Skeletal muscle tissue (tissue), 4 donors: Measurements from ENCODE around the gene MDM4. TPM values are rescaled to one million over a fixed set of nuclear protein-coding genes. Genes with fewer than 3 reads are reported as not detected.
"Not testable (repeated sequence)": the region's sequence is repeated elsewhere in the genome, so short reads cannot be mapped to it uniquely, and the experiment has no call there.

Experiments
- H3K27ac ChIP-seq: one replicate; pipeline ENCODE4 v1.7.0; 2013; ENCODE audit warnings: mild to moderate bottlenecking, low read depth, low read length, inconsistent platforms
- H3K27me3 ChIP-seq, 3 donors: one replicate each; pipeline ENCODE4 v1.7.0; 2013; ENCODE audit warnings: low read length in 3 of 3; ENCODE audit not compliant: control insufficient read depth in 3 of 3, insufficient read depth in 3 of 3
- H3K36me3 ChIP-seq, 3 donors: one replicate each; pipeline ENCODE4 v1.7.0; 2013; ENCODE audit warnings: low read length in 3 of 3; ENCODE audit not compliant: control insufficient read depth in 3 of 3, insufficient read depth in 3 of 3
- H3K4me1 ChIP-seq, 3 donors: one replicate each; pipeline ENCODE4 v1.7.0; 2013; ENCODE audit warnings: low read length in 3 of 3, mild to moderate bottlenecking in 3 of 3; ENCODE audit not compliant: control insufficient read depth in 3 of 3, insufficient read depth in 3 of 3
- H3K4me3 ChIP-seq, 3 donors: one replicate each; pipeline ENCODE4 v1.7.0; 2013; ENCODE audit warnings: low read length in 3 of 3
- H3K9ac ChIP-seq, 3 donors: one replicate each; pipeline ENCODE4 v1.7.0; 2013; ENCODE audit warnings: low read length in 3 of 3, mild to moderate bottlenecking in 3 of 3, moderate library complexity in 2 of 3, low read depth in 1 of 3
- H3K9me3 ChIP-seq, 3 donors: one replicate each; pipeline ENCODE4 v1.7.0; 2013; ENCODE audit warnings: low read length in 3 of 3; ENCODE audit not compliant: control insufficient read depth in 3 of 3
- total RNA-seq: library from RNA; depleted of rRNA; stranded (reverse); fragments of >200 nt; gene quantifications from one replicate; pipeline ENCODE4 v1.2.3, GENCODE V29; 2014
- donor health status: Osteomylitis.

MDM4 gene
- total RNA-seq, 1 donor from 2014 or later: 56.9 TPM

- peak overlapping the region in 1 of 3 donors; percentile 54 for H3K9ac ChIP-seq
- peaks cover 60 to 65% (median 63%) of the 10 kb centered on the region in 3 donors for H3K4me1 ChIP-seq
- H3K36me3 ChIP-seq: no peaks in the 10 kb centered on the region
- peak overlapping the region in 2 of 3 donors; percentile 4 to 29 for H3K4me3 ChIP-seq
- no peaks in the 10 kb centered on the region for H3K27me3 ChIP-seq
- H3K9me3 ChIP-seq: no peaks in the 10 kb centered on the region
- peak overlapping the region; percentile 38 for H3K27ac ChIP-seq
These were observed 40.4 kb upstream of the MDM4 start for GRCh38 chr1:204475656-204476432.

- Histone ChIP-seq H3K9ac (no peak overlapping the region), H3K4me1 (peaks cover 67 to 71% (median 69%) of the 10 kb centered on the region in 3 donors), H3K27ac (no peak overlapping the region)
These were observed 39.6 kb upstream of the MDM4 start for GRCh38 chr1:204476563-204476962.

GRCh38 chr1:204477036-204477740, 39.0 kb upstream of the MDM4 start:
- Histone ChIP-seq H3K36me3 (no peaks in the 10 kb centered on the region), H3K4me3 (peak overlapping the region in 1 of 3 donors; percentile 35), H3K27me3 (no peaks in the 10 kb centered on the region), H3K27ac (no peak overlapping the region), H3K4me1 (peaks cover 73 to 78% (median 75%) of the 10 kb centered on the region in 3 donors), H3K9me3 (no peaks in the 10 kb centered on the region), H3K9ac (peak overlapping the region in 2 of 3 donors; percentile 3 to 16)

More at GRCh38 chr1:204476563-204476962, 39.6 kb upstream of the MDM4 start:
- Histone ChIP-seq H3K27me3 (no peaks in the 10 kb centered on the region), H3K36me3 (no peaks in the 10 kb centered on the region), H3K9me3 (no peaks in the 10 kb centered on the region), H3K4me3 (no peak overlapping the region)

- H3K36me3 ChIP-seq: no peaks in the 10 kb centered on the region
- H3K27ac ChIP-seq: no peak overlapping the region
- H3K4me1 ChIP-seq: peaks cover 82 to 87% (median 83%) of the 10 kb centered on the region in 3 donors
- peak overlapping the region in 1 of 3 donors; percentile 10 for H3K9ac ChIP-seq
- no peaks in the 10 kb centered on the region for H3K27me3 ChIP-seq
- peak overlapping the region in 1 of 3 donors; percentile 20 for H3K4me3 ChIP-seq
- no peaks in the 10 kb centered on the region for H3K9me3 ChIP-seq
These were observed 37.9 kb upstream of the MDM4 start for GRCh38 chr1:204478172-204478899.

- H3K27me3 ChIP-seq: no peaks in the 10 kb centered on the region
- peaks cover 84 to 92% (median 89%) of the 10 kb centered on the region in 3 donors for H3K4me1 ChIP-seq
- H3K4me3 ChIP-seq: peak overlapping the region in 1 of 3 donors; percentile 20
- peak overlapping the region in 2 of 3 donors; percentile 10 to 19 for H3K9ac ChIP-seq
- H3K27ac ChIP-seq: no peak overlapping the region
- H3K36me3 ChIP-seq: no peaks in the 10 kb centered on the region
- no peaks in the 10 kb centered on the region for H3K9me3 ChIP-seq
These were observed 37.3 kb upstream of the MDM4 start for GRCh38 chr1:204478921-204479320.

- no peak overlapping the region for H3K27ac ChIP-seq
- H3K9ac ChIP-seq: peak overlapping the region in 1 of 3 donors; percentile 25
- no peaks in the 10 kb centered on the region for H3K36me3 ChIP-seq
- H3K27me3 ChIP-seq: no peaks in the 10 kb centered on the region
- H3K4me3 ChIP-seq: no peak overlapping the region
- no peaks in the 10 kb centered on the region for H3K9me3 ChIP-seq
- peaks cover 84 to 89% (median 87%) of the 10 kb centered on the region in 3 donors for H3K4me1 ChIP-seq
These were observed 36.6 kb upstream of the MDM4 start for GRCh38 chr1:204479387-204480136.

GRCh38 chr1:204480515-204480914, 35.7 kb upstream of the MDM4 start:
- Histone ChIP-seq H3K4me3 (no peak overlapping the region), H3K27ac (no peak overlapping the region), H3K36me3 (no peaks in the 10 kb centered on the region), H3K27me3 (no peaks in the 10 kb centered on the region), H3K9ac (peak overlapping the region in 1 of 3 donors; percentile 30), H3K4me1 (peaks cover 78 to 81% (median 79%) of the 10 kb centered on the region in 3 donors), H3K9me3 (no peaks in the 10 kb centered on the region)

- Histone ChIP-seq H3K36me3 (no peaks in the 10 kb centered on the region), H3K9me3 (no peaks in the 10 kb centered on the region), H3K4me1 (peaks cover 45 to 48% (median 47%) of the 10 kb centered on the region in 3 donors), H3K9ac (no peak overlapping the region), H3K4me3 (no peak overlapping the region), H3K27ac (no peak overlapping the region), H3K27me3 (no peaks in the 10 kb centered on the region)
These were observed 32.4 kb upstream of the MDM4 start for GRCh38 chr1:204483791-204484190.

- not testable (repeated sequence) for H3K27me3 ChIP-seq, H3K9ac ChIP-seq, H3K4me3 ChIP-seq, H3K9me3 ChIP-seq, H3K27ac ChIP-seq, H3K36me3 ChIP-seq
- H3K4me1 ChIP-seq: peaks cover 22 to 25% (median 24%) of the 10 kb centered on the region in 3 donors
These were observed 29.5 kb upstream of the MDM4 start for GRCh38 chr1:204486513-204487255.
